ENCODE data around the gene ERRFI1.

Gene ERRFI1

GRCh38 chr1:8009043-8010002 lies 16.8 kb downstream of the ERRFI1 start:
- H3K4me3 ChIP-seq (ENCODE audit: low read depth in 1 of 2, low read length in 2 of 2): no peak overlapping the region
- no peaks in the 10 kb centered on the region for H3K27me3 ChIP-seq (ENCODE audit: insufficient read depth, low read length, poor library complexity)
- no peaks in the 10 kb centered on the region for H4K20me1 ChIP-seq (ENCODE audit: insufficient read depth, low read length)
- H3K9me3 ChIP-seq (ENCODE audit: insufficient read depth, low read length, severe bottlenecking): no peaks in the 10 kb centered on the region
- no peaks in the 10 kb centered on the region for H3K36me3 ChIP-seq (ENCODE audit: insufficient read depth, low read length)
- no peak for TF ChIP-seq CTCF (IDR thresholded peaks at IDR 0.05; ENCODE audit: borderline replicate concordance, extremely low read depth, low read length, poor library complexity, severe bottlenecking)
- no peak for TF ChIP-seq EZH2 (IDR thresholded peaks at IDR 0.05; ENCODE audit: borderline replicate concordance, low read depth, low read length, severe bottlenecking)
- no peak overlapping the region for H3K27ac ChIP-seq (ENCODE audit: low read length)
- H2AFZ ChIP-seq (ENCODE audit: low read depth, low read length): no peak overlapping the region
- DNase-seq (no peak), ATAC-seq (ENCODE audit: insufficient read depth, low read depth) (no peak)
- no peaks in the 10 kb centered on the region for H3K4me1 ChIP-seq (ENCODE audit: insufficient read depth, low read length)
- H3K9ac ChIP-seq (ENCODE audit: low read depth, low read length): no peak overlapping the region
- no peaks in the 10 kb centered on the region for H3K79me2 ChIP-seq (ENCODE audit: insufficient read depth, low read length)
- no peak overlapping the region for H3K4me2 ChIP-seq (ENCODE audit: insufficient read depth, low read length)

GRCh38 chr1:8006037-8006963 lies 19.8 kb downstream of the ERRFI1 start:
- H3K27me3 ChIP-seq (ENCODE audit: insufficient read depth, low read length, poor library complexity): no peaks in the 10 kb centered on the region
- no peaks in the 10 kb centered on the region for H3K36me3 ChIP-seq (ENCODE audit: insufficient read depth, low read length)
- no peaks in the 10 kb centered on the region for H3K79me2 ChIP-seq (ENCODE audit: insufficient read depth, low read length)
- no peak overlapping the region for H3K4me2 ChIP-seq (ENCODE audit: insufficient read depth, low read length)
- H3K9me3 ChIP-seq (ENCODE audit: insufficient read depth, low read length, severe bottlenecking): no peaks in the 10 kb centered on the region
- TF ChIP-seq EZH2 (IDR thresholded peaks at IDR 0.05; ENCODE audit: borderline replicate concordance, low read depth, low read length, severe bottlenecking) (no peak), CTCF (IDR thresholded peaks at IDR 0.05; ENCODE audit: borderline replicate concordance, extremely low read depth, low read length, poor library complexity, severe bottlenecking) (no peak)
- no peak overlapping the region for H2AFZ ChIP-seq (ENCODE audit: low read depth, low read length)
- no peak overlapping the region for H3K9ac ChIP-seq (ENCODE audit: low read depth, low read length)
- H4K20me1 ChIP-seq (ENCODE audit: insufficient read depth, low read length): no peaks in the 10 kb centered on the region
- ATAC-seq (ENCODE audit: insufficient read depth, low read depth): no peak
- no peaks in the 10 kb centered on the region for H3K4me1 ChIP-seq (ENCODE audit: insufficient read depth, low read length)
- no peak overlapping the region for H3K4me3 ChIP-seq (ENCODE audit: low read depth in 1 of 2, low read length in 2 of 2)
- H3K27ac ChIP-seq (ENCODE audit: low read length): no peak overlapping the region
- no peak for DNase-seq

- Histone ChIP-seq H3K36me3 (ENCODE audit: insufficient read depth, low read length) (no peaks in the 10 kb centered on the region), H4K20me1 (ENCODE audit: insufficient read depth, low read length) (no peaks in the 10 kb centered on the region), H3K4me1 (ENCODE audit: insufficient read depth, low read length) (no peaks in the 10 kb centered on the region), H3K4me3 (ENCODE audit: low read depth in 1 of 2, low read length in 2 of 2) (no peak overlapping the region), H3K79me2 (ENCODE audit: insufficient read depth, low read length) (no peaks in the 10 kb centered on the region), H3K4me2 (ENCODE audit: insufficient read depth, low read length) (no peak overlapping the region), H3K27me3 (ENCODE audit: insufficient read depth, low read length, poor library complexity) (no peaks in the 10 kb centered on the region), H3K9ac (ENCODE audit: low read depth, low read length) (no peak overlapping the region), H3K27ac (ENCODE audit: low read length) (no peak overlapping the region), H3K9me3 (ENCODE audit: insufficient read depth, low read length, severe bottlenecking) (no peaks in the 10 kb centered on the region), H2AFZ (ENCODE audit: low read depth, low read length) (no peak overlapping the region)
- DNase-seq: no peak
- no peak for TF ChIP-seq EZH2 (IDR thresholded peaks at IDR 0.05; ENCODE audit: borderline replicate concordance, low read depth, low read length, severe bottlenecking)
- TF ChIP-seq CTCF (IDR thresholded peaks at IDR 0.05; ENCODE audit: borderline replicate concordance, extremely low read depth, low read length, poor library complexity, severe bottlenecking): no peak
- peak; percentile 44; the same call in 1 of the 3 replicates for ATAC-seq (ENCODE audit: insufficient read depth, low read depth)
These were observed 21.1 kb downstream of the ERRFI1 start for GRCh38 chr1:8004803-8005573.

All from DND-41 (cell line).